Lower leg skin (tissue), 3 donors: Measurements from ENCODE around the gene ANKFN1.

ENCODE experiments used
- POLR2A ChIP-seq, 2 donors: fragments of 450-650 bp; IDR thresholded peaks; one replicate each; pipeline ENCODE4 v1.6.1; 2016 to 2017; ENCODE audit warnings: antibody characterized with exemption in 2 of 2, mild to moderate bottlenecking in 1 of 2, moderate library complexity in 1 of 2
- TF ChIP-seq, protein P1 (sequence below), 3 donors: fragments of 450-650 bp; IDR thresholded peaks; one replicate each; pipeline ENCODE4 v1.5.1; 2016; ENCODE audit warnings: antibody characterized with exemption in 3 of 3, mild to moderate bottlenecking in 3 of 3, moderate library complexity in 2 of 3

- TF ChIP-seq, protein P1, sequence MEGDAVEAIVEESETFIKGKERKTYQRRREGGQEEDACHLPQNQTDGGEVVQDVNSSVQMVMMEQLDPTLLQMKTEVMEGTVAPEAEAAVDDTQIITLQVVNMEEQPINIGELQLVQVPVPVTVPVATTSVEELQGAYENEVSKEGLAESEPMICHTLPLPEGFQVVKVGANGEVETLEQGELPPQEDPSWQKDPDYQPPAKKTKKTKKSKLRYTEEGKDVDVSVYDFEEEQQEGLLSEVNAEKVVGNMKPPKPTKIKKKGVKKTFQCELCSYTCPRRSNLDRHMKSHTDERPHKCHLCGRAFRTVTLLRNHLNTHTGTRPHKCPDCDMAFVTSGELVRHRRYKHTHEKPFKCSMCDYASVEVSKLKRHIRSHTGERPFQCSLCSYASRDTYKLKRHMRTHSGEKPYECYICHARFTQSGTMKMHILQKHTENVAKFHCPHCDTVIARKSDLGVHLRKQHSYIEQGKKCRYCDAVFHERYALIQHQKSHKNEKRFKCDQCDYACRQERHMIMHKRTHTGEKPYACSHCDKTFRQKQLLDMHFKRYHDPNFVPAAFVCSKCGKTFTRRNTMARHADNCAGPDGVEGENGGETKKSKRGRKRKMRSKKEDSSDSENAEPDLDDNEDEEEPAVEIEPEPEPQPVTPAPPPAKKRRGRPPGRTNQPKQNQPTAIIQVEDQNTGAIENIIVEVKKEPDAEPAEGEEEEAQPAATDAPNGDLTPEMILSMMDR (IDR thresholded peaks at IDR 0.05) = no peak
- TF ChIP-seq POLR2A (IDR thresholded peaks at IDR 0.05) = no peak
Observed at GRCh38 chr17:56113486-56113885, 39.8 kb upstream of the ANKFN1 start.
